Measurements from ENCODE around the gene STAM.
A peak's percentile ranks its signal among the peaks of the same experiment; 100 is the strongest.

Gene STAM

DNA sequence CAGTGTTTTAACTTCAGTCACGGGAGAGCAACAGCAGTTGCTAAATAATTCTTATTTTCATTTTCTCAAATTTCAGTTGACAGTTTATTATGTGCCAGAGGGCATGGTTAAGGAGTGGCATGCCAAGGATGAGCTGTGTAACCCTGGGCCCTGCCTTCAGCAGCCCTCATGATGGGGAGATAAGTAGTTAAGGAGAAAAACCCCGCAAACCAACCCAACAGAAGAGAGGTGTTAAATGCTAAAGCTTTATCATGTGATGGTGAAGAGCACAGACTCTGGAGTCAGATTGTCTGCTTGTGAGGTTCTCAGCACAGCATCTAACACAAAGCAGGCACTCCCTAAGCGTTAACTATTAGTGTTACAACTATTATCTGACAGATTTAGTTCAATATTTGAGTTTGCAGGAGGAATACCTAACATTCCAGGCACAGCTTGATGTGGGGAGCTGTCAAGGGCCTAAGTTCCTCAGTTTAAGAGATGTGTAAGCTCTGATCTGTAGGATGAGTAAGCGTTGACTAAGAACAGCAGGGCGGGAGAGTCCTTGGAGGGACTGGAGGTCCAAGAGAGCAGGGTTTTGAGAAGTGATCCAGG is 29.6 kb downstream of the STAM start:
- no peak for DNase-seq

GRCh38 chr10:17674566-17674965 is 30.6 kb downstream of the STAM start:
- no peak for DNase-seq

GRCh38 chr10:17675638-17676037 is 31.7 kb downstream of the STAM start:
- DNase-seq, result no peak

DNA sequence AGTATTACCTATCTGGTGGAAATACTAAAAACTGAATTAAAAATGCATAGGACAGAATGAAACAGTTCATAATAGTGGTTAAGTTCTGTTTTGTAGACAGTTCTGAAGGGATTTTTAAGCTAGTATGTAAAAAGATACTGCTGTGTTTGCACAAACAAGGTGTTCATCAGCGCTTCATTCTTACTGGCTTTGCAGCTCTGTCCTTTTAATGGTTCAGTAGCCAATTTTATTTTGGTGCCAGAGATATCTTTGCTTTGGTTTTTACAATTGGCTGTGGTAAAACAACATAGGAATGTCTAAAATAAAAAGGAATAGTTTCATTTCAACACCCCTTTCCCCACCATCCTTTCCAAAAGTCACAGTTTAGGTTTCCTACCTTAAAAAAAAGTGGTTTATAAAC is 33.0 kb downstream of the STAM start:
- DNase-seq, result no peak

DNA sequence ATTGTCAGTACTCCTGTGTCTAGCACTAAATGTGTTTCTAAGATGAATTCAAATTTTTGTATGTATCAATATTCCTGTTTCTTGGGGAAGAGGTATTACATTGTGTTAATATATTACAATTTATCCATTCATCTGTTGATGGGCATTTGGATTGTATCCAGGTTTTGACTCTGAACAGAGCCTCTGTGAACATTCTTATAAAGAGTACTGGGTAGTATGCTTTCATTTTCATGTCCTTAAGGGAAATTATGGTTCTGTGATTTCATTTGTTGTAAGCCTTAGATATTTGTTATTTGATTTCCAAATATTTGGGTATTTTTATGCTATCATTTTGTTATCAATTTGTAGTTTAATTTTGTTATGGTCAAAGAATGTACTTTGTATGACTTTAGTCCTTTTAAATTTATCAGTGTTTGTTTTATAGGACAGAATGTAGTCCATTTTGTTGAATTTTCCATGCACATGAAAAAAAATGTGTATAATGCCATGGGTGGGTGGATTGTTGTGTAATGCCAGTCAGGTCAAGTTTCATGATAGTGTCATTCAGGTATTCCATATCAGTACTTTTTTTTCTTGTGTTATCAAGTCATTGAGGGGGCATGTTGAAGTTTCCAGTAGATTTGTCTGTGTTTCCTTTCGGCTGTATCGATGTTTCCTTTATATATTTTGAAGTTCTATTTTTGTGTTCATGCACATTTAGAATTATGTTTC is 38.4 kb downstream of the STAM start:
- no peak for DNase-seq

GRCh38 chr10:17683541-17683940 is 39.6 kb downstream of the STAM start:
- DNase-seq, result no peak

- no peak for DNase-seq
Observed at GRCh38 chr10:17684537-17684936, 40.6 kb downstream of the STAM start.

GRCh38 chr10:17685233-17685840 is 41.4 kb downstream of the STAM start:
- no peak for DNase-seq

GRCh38 chr10:17687117-17687831 is 43.3 kb downstream of the STAM start:
- DNase-seq, result no peak

DNA sequence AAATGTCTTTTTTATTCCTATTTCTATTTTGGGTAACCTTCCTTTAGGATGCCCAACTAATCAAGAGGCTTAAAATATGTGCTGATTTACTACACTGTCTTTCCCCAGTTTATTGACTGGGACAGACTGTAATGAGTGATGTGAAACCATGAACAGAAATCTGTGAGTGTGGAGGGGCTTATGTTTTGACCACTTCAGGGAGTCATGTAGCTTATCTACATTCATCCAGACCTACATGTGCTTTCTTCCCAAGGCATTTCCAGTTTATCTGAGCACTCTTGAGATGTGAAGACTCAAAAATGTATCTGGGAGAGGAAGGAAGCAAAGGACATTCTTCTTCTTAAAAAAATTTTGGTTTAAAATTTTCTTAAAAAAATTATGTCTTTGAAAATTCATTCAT is 45.2 kb downstream of the STAM start:
- DNase-seq, result no peak

DNA sequence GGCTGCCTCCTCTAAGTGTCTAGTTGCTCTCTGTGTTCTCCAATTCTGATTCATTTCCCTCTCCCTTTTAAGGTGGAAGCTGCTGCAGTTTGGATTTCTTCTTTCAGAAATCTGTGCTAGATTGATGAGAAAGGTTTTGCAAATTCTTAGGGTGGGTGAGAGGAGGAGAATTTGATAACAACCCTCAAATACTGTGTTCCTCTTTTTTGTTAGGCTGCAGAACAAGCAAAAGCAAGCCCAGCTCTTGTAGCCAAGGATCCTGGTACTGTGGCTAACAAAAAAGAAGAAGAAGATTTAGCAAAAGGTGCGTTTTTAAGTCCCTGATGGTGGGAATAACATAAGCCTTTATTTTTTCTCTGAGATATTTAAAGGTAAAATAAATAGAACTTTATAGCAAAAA is 49.1 kb downstream of the STAM start:
- DNase-seq, result no peak

GRCh38 chr10:17698696-17699095 is 54.7 kb downstream of the STAM start:
- DNase-seq, result no peak

DNA sequence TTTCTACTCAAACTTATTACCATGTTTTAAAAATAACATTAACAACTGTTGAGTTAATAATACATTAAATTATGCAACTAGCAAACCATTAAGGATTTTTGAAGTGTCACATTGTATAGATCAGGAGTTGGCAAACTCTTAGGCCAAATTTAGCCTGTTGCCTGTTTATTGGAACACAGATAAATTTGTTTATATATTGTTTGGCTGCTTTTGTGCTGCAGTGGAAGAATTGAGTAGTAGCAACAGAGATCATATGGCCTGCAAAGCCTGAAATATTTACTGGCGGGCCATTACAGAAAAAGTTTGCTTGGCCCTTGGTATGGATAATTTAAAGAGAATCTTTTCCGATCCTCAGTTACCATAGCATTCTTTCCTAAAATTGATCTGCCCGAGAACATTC is 57.4 kb downstream of the STAM start:
- DNase-seq, result no peak

DNA sequence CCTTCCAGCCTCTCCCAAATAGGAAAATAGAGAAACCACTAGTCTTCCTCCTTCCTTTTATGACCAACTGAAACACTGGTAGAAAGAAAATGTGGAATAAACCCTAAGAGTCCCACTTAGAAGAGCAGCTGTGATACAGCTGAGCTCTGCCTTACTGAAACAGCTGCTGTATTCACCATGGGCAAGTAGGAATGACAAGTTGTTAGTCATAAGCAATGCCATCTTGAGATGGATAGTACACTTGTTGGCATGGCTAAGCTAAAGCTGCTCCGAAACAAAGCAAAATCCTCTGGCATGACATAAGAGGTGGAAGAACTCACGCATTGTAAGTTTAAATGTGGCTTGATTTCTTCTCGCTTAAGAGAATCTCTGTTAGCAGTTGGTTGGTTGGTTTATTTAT is 59.8 kb downstream of the STAM start:
- DNase-seq, result no peak

GRCh38 chr10:17708821-17709220 is 64.9 kb downstream of the STAM start:
- no peak for DNase-seq

DNA sequence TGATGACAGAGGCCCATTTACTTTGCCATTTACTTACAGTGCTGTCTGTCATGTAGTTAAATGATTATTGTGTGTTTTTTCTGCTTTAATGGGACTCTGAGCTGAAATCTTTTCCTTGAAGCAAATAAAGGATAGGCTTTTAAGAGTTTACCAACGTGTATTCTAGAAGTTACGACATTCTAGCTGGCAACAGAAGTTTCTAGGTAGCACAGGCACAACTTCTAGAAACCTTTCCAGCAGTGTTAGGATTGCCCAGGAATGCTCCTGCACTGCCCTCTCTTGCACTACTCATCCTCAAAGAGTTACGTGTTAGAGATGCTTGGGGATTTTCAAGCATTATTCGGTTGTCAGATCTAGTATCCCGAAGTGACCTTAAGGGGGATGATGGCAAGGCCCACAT is 65.5 kb downstream of the STAM start:
- no peak for DNase-seq

DNA sequence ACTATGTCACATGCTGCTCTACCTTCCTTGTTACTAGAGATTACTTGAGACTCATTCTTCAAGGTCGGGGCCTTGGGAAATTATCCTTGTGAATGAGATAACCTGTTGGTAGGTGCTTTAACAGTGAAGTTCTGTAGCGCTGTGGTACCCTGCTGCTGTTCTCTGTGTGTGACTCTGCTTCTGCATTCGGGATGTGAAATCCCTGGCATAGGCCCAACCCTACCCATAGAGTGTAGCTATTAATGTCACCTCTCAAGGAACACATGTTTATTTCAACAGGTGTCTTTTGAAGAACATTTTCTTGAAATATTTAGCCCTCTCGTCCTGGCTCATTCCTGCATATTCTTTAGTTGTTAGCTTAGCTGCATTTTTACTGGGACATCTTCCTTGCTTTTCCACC is 66.2 kb downstream of the STAM start:
- no peak for DNase-seq

GRCh38 chr10:17712053-17712452 is 68.1 kb downstream of the STAM start:
- DNase-seq, result no peak

DNA sequence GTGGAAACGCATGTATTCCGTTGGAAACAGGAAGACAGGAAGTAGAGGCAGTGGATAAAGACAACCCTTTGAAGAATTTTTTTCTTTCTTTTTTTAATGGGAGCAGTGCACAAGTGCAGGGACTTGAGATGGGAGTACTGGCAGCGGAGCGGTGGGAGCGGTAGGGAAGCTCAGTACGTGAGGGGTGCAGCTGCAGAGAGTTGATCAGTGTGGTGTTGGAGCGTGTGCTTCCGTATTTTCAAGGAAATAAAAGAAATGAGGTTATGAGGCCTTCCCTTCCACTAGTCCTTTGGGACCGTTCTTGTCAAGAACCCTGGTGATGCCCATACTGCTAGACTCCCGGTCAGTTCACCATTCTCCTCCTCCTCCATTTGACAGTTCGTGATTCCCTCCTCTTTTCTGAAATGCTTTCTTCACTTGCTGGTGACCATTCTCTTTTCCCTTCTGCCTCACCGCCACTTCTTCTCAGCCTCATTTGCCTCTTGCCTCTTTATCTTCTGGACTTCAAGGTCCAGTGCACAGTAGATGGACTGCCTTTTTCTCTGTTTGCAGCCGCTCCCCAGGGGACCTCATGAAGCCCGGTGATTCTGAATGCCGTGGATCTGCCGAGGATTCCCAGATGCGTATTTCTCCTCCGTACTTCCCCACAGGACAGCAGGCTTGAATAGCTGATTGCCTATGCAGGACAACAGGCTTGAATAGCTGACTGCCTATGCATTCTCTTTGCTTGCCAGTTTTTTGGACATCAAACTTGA is 68.9 kb downstream of the STAM start:
- peak in 1 of 58 donors; percentile 2 for DNase-seq

DNA sequence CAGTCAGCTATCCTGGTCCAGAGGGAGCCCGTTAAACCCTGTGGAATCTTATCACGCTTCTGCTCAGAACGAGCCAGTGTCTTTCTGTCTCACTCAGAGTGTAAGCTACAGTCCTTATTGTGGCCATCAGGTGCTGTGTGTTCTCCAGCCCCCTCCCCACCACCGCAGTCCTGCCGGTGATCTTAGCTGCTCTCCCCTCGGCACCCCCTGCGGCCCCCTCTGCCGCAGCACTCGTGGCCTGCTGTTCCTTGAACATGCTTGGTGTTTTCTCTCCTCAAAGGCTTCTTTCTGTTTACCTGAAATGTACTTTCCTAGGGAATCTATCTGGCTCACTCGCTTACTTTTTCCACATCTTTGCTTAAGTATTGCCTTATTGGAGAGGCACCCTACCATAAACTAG is 69.8 kb downstream of the STAM start:
- DNase-seq, result no peak

DNA sequence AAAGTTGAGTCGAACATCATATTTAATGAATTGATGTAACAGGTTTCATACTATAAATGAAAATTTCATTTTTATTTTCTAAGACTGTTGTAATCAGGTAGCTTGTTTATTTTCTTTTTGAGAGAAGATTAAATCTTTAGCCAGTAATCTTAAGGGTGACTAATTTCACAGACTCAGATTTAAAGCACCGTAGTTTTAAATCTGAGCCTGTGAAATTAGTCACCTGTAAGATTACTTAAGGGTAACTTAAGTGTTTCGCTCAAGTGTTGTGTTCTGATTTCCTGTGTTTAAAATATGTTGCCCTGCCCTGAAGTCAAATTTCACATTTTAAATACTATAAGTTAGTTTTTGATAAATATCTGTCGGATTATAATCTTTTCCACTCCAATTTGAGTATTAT is 72.2 kb downstream of the STAM start:
- DNase-seq, result no peak
